Eye (tissue), 1 donor: ENCODE results near the gene FAM90A26.
"Not testable (repeated sequence)": the region's sequence is repeated elsewhere in the genome, so short reads cannot be mapped to it uniquely, and the experiment has no call there.

Experiments
- DNase-seq: peaks from one replicate; pipeline ENCODE4 v3.0.0-alpha.2; 2015

The FAM90A26 gene

GRCh38 chr4:9165990-9166389 lies 4.2 kb upstream of the FAM90A26 start:
- not testable (repeated sequence) for DNase-seq

- DNase-seq: not testable (repeated sequence)
Measured at GRCh38 chr4:9210357-9210756, 40.1 kb downstream of the FAM90A26 start, which contains the start of gene USP17L10. Gene USP17L10 (plus strand): TSS chr4:9210657. CDS start chr4:9210657, 0 bp downstream.

DNA sequence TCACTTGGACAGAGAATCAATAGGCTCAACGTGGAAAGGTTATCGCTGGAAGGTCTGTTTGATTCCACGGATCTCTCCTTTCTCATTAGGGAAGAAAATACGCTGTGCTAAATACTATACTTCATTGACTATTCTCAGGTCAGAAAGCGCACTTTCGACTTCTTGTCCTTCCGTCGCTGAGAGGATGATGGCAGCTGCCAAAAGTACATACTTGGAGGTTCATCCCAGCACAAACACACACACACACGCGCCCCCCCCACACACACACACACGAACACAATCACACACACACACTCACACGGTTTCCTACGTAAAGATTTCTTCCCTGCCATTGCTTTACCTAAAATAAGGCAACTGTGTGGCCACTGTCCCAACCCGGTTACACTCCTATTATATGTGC lies 44.5 kb downstream of the FAM90A26 start:
- not testable (repeated sequence) for DNase-seq

DNA sequence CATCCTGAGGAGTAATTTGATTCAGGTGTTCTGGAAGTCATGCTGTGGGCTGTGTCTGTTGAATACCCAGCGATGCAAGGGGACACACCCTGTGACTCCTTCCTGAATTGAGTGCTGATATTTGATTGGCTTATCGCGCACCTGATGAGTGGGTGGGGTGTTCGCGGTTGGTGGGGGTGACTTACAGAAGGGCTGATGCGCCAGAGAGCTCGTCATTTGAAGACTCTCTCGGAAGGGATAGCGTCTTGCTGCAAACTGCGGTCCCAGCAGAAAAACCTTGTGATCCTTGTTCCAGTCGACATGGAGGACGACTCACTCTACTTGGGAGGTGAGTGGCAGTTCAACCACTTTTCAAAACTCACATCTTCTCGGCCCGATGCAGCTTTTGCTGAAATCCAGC lies 44.9 kb downstream of the FAM90A26 start, which contains the start of gene USP17L11:
Gene USP17L11, plus strand, starts transcription at position 301 of the 400 bp plus-strand sequence. Its CDS starts 0 bp downstream, at position 301.
- not testable (repeated sequence) for DNase-seq

DNA sequence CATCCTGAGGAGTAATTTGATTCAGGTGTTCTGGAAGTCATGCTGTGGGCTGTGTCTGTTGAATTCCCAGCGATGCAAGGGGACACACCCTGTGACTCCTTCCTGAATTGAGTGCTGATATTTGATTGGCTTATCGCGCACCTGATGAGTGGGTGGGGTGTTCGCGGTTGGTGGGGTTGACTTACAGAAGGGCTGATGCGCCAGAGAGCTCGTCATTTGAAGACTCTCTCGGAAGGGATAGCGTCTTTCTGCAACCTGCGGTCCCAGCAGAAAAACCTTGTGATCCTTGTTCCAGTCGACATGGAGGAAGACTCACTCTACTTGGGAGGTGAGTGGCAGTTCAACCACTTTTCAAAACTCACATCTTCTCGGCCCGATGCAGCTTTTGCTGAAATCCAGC lies 49.6 kb downstream of the FAM90A26 start, which contains the start of gene USP17L12:
Gene USP17L12, plus strand, starts transcription at position 301 of the 400 bp plus-strand sequence. Its CDS starts 0 bp downstream, at position 301.
- not testable (repeated sequence) for DNase-seq

DNA sequence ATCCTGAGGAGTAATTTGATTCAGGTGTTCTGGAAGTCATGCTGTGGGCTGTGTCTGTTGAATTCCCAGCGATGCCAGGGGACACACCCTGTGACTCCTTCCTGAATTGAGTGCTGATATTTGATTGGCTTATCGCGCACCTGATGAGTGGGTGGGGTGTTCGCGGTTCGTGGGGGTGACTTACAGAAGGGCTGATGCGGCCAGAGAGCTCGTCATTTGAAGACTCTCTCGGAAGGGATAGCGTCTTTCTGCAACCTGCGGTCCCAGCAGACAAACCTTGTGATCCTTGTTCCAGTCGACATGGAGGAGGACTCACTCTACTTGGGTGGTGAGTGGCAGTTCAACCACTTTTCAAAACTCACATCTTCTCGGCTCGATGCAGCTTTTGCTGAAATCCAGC lies 54.4 kb downstream of the FAM90A26 start, which contains the start of gene USP17L13:
Gene USP17L13, plus strand, starts transcription at position 301 of the 400 bp plus-strand sequence. Its CDS starts 0 bp downstream, at position 301.
- not testable (repeated sequence) for DNase-seq
